ENCODE data around the gene PPFIA1.

DNA sequence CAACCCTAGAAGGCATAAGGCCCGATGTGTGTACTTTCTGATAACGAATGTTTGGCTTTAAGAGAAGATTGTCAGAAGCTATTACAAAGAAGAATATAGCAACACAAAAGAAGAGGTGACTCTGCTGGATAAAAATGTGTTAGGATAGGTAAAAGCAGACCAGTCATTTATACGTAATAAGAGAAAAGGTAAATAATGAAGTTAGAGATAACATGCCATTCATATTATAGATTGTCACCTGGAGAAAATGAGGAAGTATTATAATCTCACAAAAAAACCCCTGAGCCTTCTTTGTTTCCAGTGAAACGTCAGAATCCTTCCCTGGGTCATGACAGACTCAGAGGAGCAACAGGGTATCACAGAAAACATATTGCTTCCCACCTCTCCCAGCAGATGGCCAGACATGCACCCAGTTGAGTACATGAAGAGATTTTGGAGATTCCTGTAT lies 36.1 kb downstream of the PPFIA1 start:
- TF ChIP-seq, protein P1, sequence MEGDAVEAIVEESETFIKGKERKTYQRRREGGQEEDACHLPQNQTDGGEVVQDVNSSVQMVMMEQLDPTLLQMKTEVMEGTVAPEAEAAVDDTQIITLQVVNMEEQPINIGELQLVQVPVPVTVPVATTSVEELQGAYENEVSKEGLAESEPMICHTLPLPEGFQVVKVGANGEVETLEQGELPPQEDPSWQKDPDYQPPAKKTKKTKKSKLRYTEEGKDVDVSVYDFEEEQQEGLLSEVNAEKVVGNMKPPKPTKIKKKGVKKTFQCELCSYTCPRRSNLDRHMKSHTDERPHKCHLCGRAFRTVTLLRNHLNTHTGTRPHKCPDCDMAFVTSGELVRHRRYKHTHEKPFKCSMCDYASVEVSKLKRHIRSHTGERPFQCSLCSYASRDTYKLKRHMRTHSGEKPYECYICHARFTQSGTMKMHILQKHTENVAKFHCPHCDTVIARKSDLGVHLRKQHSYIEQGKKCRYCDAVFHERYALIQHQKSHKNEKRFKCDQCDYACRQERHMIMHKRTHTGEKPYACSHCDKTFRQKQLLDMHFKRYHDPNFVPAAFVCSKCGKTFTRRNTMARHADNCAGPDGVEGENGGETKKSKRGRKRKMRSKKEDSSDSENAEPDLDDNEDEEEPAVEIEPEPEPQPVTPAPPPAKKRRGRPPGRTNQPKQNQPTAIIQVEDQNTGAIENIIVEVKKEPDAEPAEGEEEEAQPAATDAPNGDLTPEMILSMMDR (conservative IDR thresholded peaks at IDR 0.05 in 1 of 2, IDR thresholded peaks at IDR 0.05 in 1 of 2; ENCODE audit: extremely low read depth in 1 of 2, insufficient read depth in 1 of 2, low read depth in 1 of 2, low read length in 2 of 2): no peak
- no peak for TF ChIP-seq EZH2 (IDR thresholded peaks at IDR 0.05; ENCODE audit: borderline replicate concordance, low read length)
